Right atrium auricular region (tissue), 2 donors: ENCODE measurements around the gene LATS2. TPM values are rescaled to one million over a fixed set of nuclear protein-coding genes. Genes with fewer than 3 reads are reported as not detected.
A peak's percentile ranks its signal among the peaks of the same experiment; 100 is the strongest.
"Not testable (repeated sequence)": the region's sequence is repeated elsewhere in the genome, so short reads cannot be mapped to it uniquely, and the experiment has no call there.

ENCODE experiments used
- DNase-seq: peaks from one replicate; pipeline ENCODE4 v3.0.0-alpha.2; 2019; ENCODE audit warnings: low spot score
- H3K27ac ChIP-seq, 2 donors: fragments of 200-600 bp; sonication (generic); 1 replicate in 1 of 2; 2 replicates in 1 of 2; pipeline ENCODE4 v1.5.1; 2016 to 2019
- H3K27me3 ChIP-seq, 2 donors: fragments of 200-600 bp; sonication (generic); one replicate each; pipeline versions ENCODE4 v1.5.1 to v1.6.0; 2017 to 2019
- H3K36me3 ChIP-seq: fragments of 200-600 bp; sonication (generic); one replicate; pipeline ENCODE4 v1.5.1; 2016
- H3K4me1 ChIP-seq, 2 donors: fragments of 200-600 bp; sonication (generic); one replicate each; pipeline versions ENCODE4 v1.5.1 to v1.6.0; 2017 to 2019
- H3K4me3 ChIP-seq, 2 donors: fragments of 200-600 bp; sonication (generic); 1 replicate in 1 of 2; 2 replicates in 1 of 2; pipeline ENCODE4 v1.5.1; 2017 to 2019; ENCODE audit warnings: mild to moderate bottlenecking in 1 of 2, moderate library complexity in 1 of 2
- H3K9me3 ChIP-seq, 2 donors: fragments of 200-600 bp; sonication (generic); one replicate each; pipeline ENCODE4 v1.5.1; 2019
- CTCF ChIP-seq, 2 donors: fragments of 200-600 bp; sonication (generic); IDR thresholded peaks; one replicate each; pipeline ENCODE4 v1.5.1; 2019; ENCODE audit warnings: antibody characterized with exemption in 2 of 2
- total RNA-seq, 2 donors: library from RNA; depleted of rRNA; stranded (reverse); fragments of >200 nt; gene quantifications; one replicate each; pipeline ENCODE4 v1.1.0, GENCODE V29; 2016

Gene LATS2
- total RNA-seq, 2 donors from 2014 or later = 20.9 to 33.3 TPM

GRCh38 chr13:20960663-20961309 lies 100.6 kb downstream of the LATS2 start:
- Histone ChIP-seq H3K4me1 (no peaks in the 10 kb centered on the region), H3K27ac (no peak overlapping the region), H3K4me3 (peak overlapping the region in 1 of 2 donors; percentile 29), H3K9me3 (no peaks in the 10 kb centered on the region), H3K36me3 (no peaks in the 10 kb centered on the region), H3K27me3 (no peaks in the 10 kb centered on the region)
- TF ChIP-seq CTCF (IDR thresholded peaks at IDR 0.05) = no peak
- DNase-seq = no peak

- H3K9me3 ChIP-seq, DNase-seq, H3K4me1 ChIP-seq, H3K36me3 ChIP-seq, H3K27me3 ChIP-seq, H3K27ac ChIP-seq, H3K4me3 ChIP-seq: not testable (repeated sequence)
These were observed 104.3 kb downstream of the LATS2 start for GRCh38 chr13:20957049-20957620.

- DNase-seq = no peak
- TF ChIP-seq CTCF (IDR thresholded peaks at IDR 0.05) = no peak
- Histone ChIP-seq H3K9me3 (no peaks in the 10 kb centered on the region), H3K4me3 (no peak overlapping the region), H3K27ac (no peak overlapping the region), H3K36me3 (no peaks in the 10 kb centered on the region), H3K4me1 (no peaks in the 10 kb centered on the region), H3K27me3 (no peaks in the 10 kb centered on the region)
These were observed 105.9 kb downstream of the LATS2 start for GRCh38 chr13:20955496-20955895.

GRCh38 chr13:20953245-20953931 lies 108.0 kb downstream of the LATS2 start:
- TF ChIP-seq CTCF (IDR thresholded peaks at IDR 0.05) = no peak
- no peak overlapping the region for H3K27ac ChIP-seq
- H3K27me3 ChIP-seq = no peaks in the 10 kb centered on the region
- no peak for DNase-seq
- no peaks in the 10 kb centered on the region for H3K9me3 ChIP-seq
- no peaks in the 10 kb centered on the region for H3K36me3 ChIP-seq
- no peaks in the 10 kb centered on the region for H3K4me1 ChIP-seq
- no peak overlapping the region for H3K4me3 ChIP-seq

- no peak for DNase-seq
- no peaks in the 10 kb centered on the region for H3K27me3 ChIP-seq
- H3K9me3 ChIP-seq = no peaks in the 10 kb centered on the region
- H3K4me1 ChIP-seq = no peaks in the 10 kb centered on the region
- H3K4me3 ChIP-seq = no peak overlapping the region
- no peak overlapping the region for H3K27ac ChIP-seq
- no peak for TF ChIP-seq CTCF (IDR thresholded peaks at IDR 0.05)
- H3K36me3 ChIP-seq = no peaks in the 10 kb centered on the region
These were observed 108.5 kb downstream of the LATS2 start for GRCh38 chr13:20952838-20953237.

- not testable (repeated sequence) for H3K9me3 ChIP-seq, H3K27me3 ChIP-seq, H3K4me1 ChIP-seq, DNase-seq, H3K27ac ChIP-seq, H3K4me3 ChIP-seq, H3K36me3 ChIP-seq
These were observed 113.4 kb downstream of the LATS2 start for GRCh38 chr13:20948001-20948400.
